HG03575 (cell line): ENCODE measurements around the gene ARMC8.

ENCODE experiments used
- ATAC-seq: cut with Tn5 transposase; IDR thresholded peaks from one replicate; pipeline ENCODE4 v1.9.1; 2021; ENCODE audit not compliant: unreplicated experiment, insufficient number of reproducible peaks, low FRiP score; ENCODE audit errors: extremely low read depth

ARMC8 gene

DNA sequence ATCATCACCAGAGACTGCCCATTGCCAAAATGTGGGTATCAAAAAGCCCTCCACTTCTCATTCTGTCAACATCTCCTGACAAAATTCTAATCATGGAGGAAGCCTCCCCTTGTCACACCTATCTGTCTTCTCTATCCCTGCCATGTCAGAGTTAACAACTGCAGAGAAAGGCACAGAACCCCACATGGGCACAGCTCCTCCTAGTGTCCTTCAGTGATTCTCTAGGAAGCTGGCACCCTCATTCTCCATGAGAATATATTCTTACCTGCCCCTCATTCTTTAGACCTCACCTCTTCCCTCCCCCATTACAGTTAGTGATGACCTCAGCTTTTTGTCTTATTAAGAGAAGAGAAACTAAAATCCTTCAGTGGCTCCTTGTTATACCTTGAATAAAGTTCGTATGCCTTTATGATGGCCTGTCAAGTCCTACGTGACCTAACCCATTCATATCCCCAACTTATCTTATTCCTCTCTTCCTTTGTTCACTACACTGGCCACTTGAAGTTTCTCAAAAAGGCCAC is 97.9 kb downstream of the ARMC8 start:
- no peak for ATAC-seq

DNA sequence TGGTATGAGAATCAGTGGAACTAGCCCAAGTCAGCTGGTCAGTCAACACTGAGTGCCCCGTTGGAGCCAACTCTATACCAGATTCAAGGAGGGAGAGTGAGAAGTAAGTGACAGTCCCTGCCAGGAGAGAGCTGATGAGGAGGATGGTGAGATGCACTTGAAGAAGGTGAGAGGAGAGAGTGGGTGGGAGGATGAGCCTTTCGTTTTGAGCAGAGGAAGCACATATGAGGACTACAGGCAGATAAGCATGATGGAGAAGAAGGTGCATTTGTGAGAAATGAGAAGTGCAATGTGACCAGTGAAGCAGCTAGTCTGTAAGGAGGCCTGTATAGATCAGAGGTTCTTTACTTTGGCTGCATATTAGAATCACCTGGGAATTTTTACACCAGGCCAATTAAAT is 102.2 kb downstream of the ARMC8 start:
- ATAC-seq: no peak

DNA sequence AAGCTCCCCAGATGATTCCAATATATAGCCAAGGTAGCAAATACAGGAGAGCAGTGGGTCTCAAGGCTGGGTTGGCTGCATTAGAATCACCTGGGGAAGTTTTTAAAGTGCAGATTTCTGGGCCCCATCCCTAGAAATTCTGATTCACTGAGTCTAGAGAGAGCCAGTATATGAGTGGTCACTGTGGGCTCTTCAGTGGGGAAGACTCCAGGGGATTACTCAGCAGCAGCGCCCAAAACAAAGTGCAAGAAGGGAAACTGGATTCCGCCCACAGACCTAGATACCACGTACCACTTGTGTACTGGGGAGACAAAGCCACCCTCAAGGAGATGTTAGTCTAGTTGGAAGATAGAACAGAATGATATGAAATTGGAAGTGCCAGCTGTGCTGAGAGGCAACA is 102.6 kb downstream of the ARMC8 start:
- ATAC-seq: no peak

DNA sequence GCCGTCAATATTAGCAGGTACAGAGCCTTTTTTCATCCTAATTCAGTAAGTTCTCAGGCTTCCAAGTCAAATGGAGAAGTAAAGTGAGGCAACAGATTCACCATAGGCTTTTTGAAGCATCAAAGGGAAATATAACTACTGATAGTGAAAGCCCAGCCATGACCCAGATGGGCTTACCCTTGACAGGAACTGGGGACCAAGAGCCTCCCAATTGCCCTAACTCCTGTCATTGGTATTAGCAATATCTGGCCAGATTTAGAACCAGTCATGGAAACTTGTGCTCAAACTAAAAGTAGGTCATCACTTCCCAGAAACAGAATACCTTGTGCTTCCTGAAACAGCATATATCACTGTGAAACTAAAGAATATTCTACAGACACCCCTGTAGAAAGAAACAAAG is 109.5 kb downstream of the ARMC8 start:
- no peak for ATAC-seq

DNA sequence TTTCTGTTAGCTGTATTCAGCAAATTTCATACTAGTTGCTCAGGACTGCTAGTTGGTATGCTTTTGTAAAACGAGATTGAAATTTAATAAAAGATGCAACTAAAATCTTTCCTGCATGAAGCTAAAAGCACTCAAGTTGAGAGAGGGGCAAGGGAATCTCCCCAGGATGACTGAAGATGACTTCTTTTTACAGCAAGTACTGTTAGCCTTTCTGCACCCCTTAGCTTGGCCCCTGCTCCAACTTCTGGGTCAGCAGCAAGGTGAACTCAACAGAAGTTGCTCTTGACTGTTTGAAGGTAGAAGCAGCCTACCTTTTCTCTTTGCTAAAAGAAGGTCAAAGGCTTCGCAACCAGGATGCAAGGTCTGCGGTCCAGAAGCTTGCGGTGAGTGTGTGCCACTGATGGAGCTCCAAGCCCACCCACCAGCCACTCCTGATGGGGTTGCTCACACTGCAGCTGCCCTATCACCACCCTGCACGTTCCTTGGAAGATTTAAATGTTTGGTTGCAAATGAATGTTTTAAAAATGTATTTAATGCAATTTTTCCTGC is 110.0 kb downstream of the ARMC8 start:
- ATAC-seq: no peak

DNA sequence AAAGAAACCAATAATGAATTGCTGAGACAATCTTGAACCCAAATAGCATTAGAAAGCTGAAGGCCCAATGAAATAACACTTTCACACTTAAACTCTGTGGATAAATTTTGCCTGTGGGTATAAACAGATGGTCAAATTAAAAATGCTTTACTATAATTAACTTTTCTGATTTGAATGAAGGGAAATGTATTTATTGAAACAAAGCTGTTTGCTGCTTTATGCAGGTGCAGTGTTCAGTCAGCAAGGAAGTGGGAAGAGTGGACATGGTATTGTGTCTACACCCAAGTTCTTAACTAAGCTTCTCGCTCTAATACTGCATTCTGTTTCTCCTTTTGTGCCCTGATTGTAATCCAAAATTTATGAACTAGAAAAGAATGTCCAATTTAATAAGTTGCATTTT is 110.8 kb downstream of the ARMC8 start:
- no peak for ATAC-seq

DNA sequence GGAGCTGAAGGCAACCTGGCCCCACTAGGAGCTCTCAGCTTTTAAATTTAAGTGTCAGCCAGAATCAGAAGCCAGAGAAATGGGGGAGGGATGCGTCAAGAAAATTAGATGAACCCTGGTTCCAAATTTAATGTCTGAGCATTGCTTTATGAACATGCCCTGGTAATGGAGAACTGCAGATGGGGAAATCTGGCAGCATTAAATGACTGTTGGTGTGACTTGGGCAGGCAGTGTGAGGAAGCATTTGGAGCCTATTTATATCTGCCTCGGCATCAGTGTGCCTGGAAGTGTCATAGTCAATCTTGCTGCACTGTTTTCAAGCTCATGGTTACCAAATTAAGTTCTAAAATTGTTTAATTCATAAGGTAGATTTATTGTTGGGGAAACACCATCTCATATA is 113.5 kb downstream of the ARMC8 start:
- no peak for ATAC-seq

DNA sequence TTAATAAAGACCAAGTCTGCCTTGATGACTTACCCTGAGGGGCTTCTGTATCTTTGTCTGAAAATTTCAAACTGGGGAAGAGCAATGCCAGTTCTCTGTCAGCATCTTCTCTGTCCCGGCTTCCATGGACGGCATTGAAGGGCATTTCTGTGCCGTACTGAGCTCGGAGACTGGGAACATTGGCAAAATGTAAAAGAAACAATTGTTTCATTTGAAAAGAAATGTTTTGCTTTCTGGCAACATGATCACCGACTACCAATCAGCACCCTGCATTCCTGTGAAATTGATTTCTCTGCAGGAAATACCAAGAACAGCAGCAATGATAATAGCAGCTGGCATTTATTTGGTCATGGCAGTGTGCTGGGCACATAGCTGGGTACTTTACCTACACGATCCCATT is 116.4 kb downstream of the ARMC8 start:
- ATAC-seq: no peak

DNA sequence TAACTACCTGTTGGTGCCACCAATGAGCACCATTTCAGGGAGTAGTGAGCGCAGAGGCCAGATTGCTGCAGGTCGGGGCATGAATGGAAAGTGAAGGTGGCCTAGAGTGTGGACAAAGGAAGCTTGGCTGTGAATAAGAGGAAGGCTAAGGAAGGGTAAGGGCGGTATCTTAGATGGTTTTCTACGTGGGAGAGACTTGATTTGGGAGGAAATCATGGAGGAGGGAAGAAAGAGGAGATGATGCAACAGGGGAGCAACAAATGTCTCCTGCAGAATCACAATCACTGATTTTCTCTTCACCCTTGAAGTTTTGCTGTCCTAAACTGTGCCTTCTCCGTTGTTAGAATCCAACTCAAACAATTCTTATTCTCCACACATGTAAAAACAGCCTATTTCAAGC is 120.8 kb downstream of the ARMC8 start:
- no peak for ATAC-seq

DNA sequence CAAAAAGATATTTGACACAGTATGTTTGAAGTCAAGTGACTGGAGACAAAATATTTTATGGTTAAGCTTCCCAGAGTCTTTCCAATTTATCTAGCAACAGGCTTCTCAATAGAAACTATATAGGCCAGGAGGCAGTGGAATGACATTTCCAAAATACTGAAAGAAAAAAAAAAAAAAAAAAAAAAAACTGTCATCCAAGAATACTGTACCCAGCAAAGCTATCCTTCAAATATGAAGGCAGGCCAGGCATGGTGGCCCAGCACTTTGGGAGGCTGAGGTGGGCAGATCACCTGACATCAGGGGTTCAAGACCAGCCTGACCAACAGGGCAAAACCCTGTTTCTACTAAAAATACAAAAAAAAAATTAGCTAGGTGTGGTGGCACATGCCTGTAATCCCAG is 121.7 kb downstream of the ARMC8 start:
- no peak for ATAC-seq

DNA sequence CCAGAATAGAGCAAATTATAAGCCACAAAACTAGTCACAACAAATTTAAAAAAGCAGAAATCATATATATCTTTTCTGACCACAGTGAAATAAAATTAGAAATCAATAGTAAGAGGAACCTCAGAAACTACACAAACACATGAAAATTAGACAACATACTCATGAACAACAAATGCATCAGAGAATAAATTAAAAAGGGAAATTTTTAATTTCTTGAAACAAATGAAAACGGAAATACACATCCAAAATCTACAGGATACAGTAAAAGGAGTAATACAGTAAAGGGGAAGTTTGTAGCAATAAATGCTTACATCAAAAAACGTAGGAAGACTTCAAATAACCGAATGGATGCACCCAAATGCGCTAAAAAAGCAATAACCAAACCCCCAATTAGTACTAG is 123.4 kb downstream of the ARMC8 start:
- no peak for ATAC-seq

DNA sequence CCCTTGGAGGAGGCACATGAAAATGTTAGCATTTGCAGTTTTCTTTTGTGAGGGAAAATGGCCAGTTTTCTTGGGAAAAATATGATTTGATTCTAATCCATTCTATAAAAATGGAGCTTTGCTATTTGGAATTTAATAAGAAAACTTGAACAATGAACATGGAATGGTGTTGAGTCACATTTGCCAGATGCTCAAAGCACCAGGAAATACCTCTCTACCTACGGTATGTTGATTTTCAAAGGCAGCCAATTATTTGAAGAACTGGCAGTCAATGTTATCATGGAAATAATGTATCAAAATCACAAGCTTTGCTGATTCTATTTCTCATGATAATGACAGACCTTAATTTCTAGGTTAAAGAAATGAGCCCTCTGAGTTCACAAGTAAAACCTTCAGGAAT is 127.7 kb downstream of the ARMC8 start:
- ATAC-seq: no peak

DNA sequence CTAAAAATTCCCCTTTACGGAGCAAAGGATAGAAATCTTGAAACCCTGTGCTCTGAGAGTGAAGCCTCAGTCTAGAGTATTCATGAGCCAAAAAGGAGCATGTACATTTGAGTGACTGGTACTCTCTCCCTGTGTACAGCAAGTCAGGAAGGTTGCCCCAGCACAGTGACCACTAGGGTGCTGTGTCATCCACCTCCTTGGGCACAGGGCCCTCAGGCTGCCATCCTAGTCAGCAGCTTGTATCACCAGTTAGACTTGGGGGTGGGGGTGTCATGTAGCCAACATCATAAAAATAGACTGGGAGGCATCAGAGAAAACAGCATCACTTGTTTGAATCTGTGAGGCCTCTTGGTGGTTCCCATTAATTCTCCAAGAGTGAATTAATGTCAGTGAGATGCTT is 130.6 kb downstream of the ARMC8 start:
- ATAC-seq: no peak

DNA sequence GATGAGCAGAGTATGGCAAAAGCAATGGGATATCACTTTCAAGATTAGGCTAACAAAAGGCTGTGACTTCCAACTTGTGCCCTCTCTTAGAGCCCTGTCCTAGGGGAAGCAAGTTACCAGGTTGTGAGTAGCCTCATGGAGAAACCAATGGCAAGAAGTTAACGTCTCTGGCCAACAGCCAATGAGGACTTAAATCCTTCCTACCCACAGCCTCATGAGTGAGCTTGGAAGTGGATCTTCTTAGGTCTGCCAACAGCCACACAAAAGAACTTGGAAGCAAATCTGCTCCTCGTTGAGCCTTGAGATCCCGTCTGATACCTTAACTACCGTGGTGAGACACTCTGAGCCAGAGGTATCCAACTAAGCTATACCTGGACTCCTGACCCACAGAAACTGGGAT is 136.9 kb downstream of the ARMC8 start:
- ATAC-seq: no peak

DNA sequence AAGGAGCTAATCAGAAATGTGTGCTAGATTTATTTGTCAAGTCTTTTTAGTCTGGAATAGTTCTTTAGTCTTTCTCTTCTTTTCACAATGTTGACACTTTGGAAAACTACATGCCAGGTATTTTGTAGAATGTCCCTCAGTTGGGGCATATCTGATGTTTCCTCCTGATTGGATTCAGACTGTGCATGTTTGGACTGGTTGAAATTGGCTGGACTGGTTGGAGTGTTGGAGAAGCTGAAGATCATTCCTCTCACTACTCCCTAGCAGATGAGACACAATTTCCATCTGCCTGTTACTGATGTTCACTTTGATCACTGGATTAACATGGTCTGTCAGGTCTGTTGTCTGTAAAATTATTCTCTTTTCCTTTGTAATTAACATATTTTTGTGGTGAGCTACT is 138.9 kb downstream of the ARMC8 start:
- ATAC-seq: no peak

DNA sequence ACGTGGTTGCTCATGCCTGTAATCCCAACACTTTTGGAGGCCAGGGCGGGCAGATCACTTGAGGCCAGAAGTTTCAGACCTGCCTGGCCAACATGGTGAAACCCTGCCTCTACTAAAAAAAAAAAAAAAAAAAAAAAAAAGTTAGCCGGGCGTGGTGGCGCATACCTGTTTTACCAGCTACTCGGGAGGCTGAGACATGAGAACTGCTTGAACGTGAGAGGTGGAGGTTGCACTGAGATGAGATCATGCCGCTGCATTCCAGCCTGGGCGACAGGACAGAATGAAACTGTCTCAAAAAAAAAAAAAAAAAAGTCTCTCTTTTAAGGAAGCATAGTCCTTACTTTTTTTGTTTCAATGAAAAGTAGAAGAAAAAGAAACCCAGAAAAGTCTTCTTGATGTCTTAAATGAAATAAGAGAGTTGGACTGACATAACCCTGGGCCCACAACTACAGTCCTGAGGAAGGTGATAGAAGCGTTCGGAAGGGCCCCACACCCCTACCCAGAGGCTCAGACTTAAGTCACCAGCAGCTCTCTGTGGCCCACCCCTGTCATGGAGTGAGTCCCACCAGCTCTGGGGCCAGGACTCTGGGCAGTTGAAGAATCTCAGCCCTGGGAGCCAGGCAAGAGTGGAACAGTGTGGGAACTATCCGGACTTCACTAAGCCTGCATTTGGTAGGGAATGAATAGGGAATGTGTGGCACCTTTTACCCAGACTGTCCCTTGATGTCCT is 139.9 kb downstream of the ARMC8 start:
- no peak for ATAC-seq

DNA sequence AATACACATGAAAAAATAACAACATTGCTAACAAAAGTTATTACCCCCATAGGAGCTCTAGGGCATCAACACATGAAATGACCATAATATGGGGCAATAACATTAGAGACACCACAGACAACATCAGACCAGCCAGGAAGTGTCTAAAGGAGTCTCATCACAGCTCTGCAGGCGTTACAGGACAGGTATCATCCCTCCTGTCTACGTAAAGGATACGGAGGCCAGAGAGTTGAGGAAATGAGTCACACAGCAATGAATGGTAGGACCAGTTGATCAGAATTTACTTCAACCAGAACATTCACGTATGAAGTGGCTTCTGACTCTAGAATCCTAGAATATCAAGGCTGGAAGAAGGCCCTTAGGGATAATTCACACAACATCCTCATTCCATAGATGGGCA is 140.7 kb downstream of the ARMC8 start:
- no peak for ATAC-seq

DNA sequence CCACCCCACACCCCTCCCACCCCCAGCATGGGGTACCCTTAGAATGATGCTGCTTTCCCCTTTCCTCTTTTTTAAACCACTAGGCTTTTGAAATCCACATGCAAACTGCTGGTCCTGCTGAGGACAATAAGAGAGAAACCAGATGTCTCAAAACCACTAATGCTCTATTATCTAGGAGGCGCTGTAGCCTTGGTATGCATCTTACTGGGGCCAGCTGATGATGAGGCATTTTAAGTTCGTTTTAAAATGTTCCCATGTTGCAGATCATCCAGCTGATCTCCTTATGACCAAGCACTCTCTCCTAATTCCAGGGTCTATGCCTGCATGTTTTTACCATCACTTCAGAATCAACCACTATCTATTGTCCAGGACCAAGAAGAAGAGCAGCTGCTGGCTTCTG is 141.2 kb downstream of the ARMC8 start:
- no peak for ATAC-seq

DNA sequence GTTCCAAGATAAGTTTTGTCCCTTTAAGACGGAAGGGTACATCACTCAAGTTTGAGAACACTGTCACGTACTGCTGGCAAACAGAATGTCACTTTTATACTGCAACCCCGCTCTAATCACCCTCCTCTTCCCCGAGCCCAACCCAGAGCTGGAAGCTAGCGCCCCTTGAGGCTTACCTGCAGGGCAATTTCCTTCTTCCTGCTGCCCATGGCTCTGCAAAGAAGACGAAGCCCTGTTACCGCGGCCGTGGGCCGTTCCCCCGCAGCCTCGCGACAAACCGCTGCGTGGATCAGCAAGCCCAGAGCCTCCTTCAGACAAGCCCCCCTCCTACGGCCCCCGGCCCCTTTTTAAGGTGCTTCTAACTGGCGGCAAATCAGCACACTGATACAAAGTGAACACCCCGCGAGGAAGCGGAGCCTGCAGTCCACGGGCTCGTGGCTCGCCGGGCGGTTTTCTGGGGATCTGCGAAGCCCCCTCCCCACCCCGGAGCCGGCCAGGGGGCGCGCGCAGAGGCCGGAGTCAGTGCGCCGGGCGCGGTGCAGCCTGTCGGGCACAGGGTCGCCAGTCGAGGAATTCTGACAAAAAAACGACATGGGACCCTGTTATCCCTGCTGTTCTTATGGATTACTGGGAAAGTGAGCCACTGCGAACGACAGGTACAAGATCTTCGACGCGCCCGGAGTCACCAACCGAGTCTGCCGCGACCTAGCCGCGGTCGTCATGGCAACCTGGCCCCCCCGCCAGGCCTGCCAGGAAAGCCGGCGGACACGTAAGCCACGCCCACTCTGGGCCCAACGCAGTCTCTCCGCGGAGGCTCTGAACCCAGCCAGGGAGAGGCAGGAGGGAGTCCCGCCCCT is 142.3 kb downstream of the ARMC8 start, which contains the start of gene NME9:
NME9 (minus strand) TSS at position 725 of the 857 bp plus-strand sequence; CDS start at position 209, 516 bp downstream.
- ATAC-seq: no peak

DNA sequence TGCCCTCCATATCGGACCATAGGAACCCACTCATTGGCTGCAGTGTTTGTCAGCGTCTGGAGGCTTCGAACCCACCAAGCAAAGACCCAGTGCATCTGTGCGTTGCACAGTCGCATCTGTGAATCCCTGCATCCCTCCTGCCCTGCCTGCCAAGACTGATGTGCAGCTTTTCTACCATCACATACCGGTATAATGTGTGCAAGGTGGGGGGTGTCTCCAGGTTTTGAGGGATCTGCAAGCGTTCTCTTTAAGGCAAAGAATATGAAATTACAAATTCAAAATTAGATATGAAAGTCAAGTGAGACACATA is 142.8 kb downstream of the ARMC8 start:
- ATAC-seq: no peak
